Suprapubic skin (tissue), 3 donors: Measurements from ENCODE around the gene USP6NL.

Experiments
- CTCF ChIP-seq, 2 donors: fragments of 200-600 bp in 1 of 2; fragments of 450-650 bp in 1 of 2; sonication (generic) in 1 of 2; IDR thresholded peaks; one replicate each; pipeline ENCODE4 v1.5.1; 2016 to 2019; ENCODE audit warnings: antibody characterized with exemption in 2 of 2, mild to moderate bottlenecking in 1 of 2, moderate library complexity in 1 of 2
- EP300 ChIP-seq: sonication (generic); formaldehyde crosslinking; IDR thresholded peaks from one replicate; pipeline ENCODE4 v1.6.1; 2017; ENCODE audit warnings: antibody characterized with exemption

GRCh38 chr10:11604865-11605650 is 6.4 kb downstream of the USP6NL start:
- TF ChIP-seq CTCF (IDR thresholded peaks at IDR 0.05) (no peak), EP300 (no peak)
